Measurements from ENCODE around the gene RAD50. TPM values are rescaled to one million over a fixed set of nuclear protein-coding genes. Genes with fewer than 3 reads are reported as not detected.
"Not testable (repeated sequence)": the region's sequence is repeated elsewhere in the genome, so short reads cannot be mapped to it uniquely, and the experiment has no call there.

Gene RAD50
- polyA plus RNA-seq, 3 donors: 6.3 to 10.1 (median 8.5) TPM

DNA sequence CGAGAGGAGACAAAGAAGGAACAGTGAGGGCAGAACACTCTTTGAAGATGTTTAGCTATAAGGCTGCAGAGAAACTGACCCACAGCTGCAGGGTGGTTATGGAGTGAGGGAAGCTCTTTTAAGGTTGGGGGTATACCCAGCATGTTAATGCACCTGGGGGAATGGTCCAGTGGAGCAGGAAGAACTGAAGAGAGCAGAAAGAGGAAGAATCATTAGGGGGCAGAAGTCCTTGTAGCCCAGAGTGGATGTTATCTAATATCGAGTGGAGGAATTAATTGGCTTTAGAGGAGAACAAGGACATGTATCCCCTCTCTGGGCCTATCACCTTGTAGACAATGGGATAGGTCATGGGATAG is 124.7 kb downstream of the RAD50 start:
- no peak overlapping the region for H3K27ac ChIP-seq (ENCODE audit: low read depth, low read length)
- WGBS, 3 donors: 86 to 92% (median 91%) methylated on average over 2 of the region's 2 CpGs

- 77 to 98% (median 93%) methylated on average over 4 of the region's 4 CpGs for WGBS, 3 donors
- no peak overlapping the region for H3K27ac ChIP-seq (ENCODE audit: low read depth, low read length)
These were observed 125.2 kb downstream of the RAD50 start for GRCh38 chr5:132681983-132682382.

- WGBS, 3 donors: 83 to 86% (median 85%) methylated on average over 6 of the region's 6 CpGs
These were observed 127.7 kb downstream of the RAD50 start for GRCh38 chr5:132684491-132684890.

DNA sequence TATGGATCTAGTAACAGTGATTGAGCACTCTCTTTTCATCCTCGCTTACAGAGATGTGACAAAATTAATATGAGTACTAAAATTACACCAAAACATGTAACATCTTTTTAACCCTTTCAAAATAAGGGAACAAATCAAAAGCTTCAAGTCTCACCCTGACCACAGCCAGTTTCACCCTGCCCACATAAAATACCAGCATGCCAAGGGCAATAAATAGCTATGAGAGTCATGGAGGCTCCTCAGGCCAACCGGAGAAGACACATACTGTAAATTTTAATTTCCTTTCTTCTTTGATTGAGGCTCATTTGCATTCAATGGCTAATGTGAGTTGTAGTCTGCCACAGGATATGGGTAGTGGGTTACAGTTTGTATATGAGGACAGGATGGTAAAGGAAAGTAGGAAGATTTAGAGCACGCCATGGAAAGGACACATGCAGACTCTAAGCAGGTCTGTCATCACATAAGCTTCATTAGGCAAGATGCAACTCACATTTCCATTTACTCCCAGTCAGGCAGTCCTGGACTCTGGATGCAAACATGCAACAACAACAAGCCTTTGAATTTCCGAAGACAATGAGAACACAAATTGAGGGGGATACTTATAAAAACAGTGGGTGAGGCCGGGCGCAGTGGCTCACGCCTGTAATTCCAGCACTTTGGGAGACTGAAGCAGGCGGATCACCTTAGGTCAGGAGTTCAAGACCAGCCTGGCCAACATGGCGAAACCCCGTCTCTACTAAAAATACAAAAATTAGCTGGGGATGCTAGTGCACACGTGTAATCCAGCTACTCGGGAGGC is 128.3 kb downstream of the RAD50 start:
- WGBS, 3 donors: 91 to 94% (median 93%) methylated on average over 12 of the region's 12 CpGs
- H3K27ac ChIP-seq (ENCODE audit: low read depth, low read length): no peak overlapping the region

More at GRCh38 chr5:132684491-132684890, 127.7 kb downstream of the RAD50 start:
- H3K27ac ChIP-seq (ENCODE audit: low read depth, low read length): no peak overlapping the region

- WGBS, 3 donors: 96 to 100% (median 98%) methylated on average over 3 of the region's 3 CpGs
- no peak overlapping the region for H3K27ac ChIP-seq (ENCODE audit: low read depth, low read length)
These were observed 129.4 kb downstream of the RAD50 start for GRCh38 chr5:132686193-132686592.

DNA sequence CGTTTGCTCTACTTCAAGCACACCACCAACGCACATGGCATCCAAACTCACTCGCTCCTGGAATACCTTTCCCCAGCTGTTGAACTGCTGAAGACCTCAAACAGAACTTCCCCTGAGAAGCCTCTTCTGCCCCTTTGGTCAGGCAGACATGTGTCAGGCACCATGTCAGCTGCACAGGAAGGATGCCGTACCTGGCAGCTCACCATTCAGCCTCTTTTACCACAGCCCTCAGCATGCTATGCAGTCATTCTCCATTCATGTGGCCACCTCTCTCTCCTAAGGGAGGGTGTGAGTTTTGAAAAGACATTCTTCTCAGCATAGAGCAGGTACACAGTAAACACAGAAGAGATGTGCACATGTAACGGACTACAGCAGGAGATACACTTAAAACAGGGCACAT is 131.2 kb downstream of the RAD50 start:
- no peak overlapping the region for H3K27ac ChIP-seq (ENCODE audit: low read depth, low read length)
- 84 to 87% (median 84%) methylated on average over 5 of the region's 5 CpGs for whole genome bisulfite sequencing, 3 donors

DNA sequence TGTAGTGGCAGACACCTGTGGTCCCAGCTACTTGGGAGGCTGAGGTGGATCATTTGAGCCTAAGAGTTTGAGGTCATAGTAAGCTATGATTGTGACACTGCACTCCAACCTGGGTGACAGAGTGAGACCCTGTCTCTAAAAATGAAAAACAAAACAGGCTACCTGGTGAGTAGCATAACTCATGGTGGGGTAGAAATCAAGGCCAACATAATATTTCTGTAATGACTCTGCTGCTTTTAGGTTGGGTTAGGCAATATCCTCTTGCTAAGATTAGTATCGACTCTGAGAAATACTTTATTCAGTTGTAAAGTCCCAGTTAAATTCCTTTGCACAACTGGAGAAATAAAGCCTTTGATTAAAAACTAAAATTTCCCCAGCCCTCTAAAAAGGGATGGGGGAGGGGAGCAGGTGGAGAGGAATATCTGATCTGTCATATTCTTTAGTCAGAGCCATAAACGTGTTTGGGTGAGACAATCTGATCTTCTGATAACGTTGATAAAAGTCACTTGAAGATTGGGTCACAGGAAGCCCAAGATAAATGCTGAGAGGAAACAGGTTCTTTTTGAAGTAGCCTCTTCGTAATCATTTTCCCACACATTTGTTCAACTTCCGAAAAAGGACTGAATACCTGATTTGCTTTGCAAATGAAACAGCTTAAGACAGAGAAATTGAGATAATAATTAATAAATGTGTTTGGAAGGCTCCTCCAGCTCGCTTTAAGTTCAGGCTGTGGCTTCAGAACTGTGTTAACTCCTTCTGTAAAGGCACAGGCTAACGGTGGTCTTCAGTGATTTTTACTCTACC is 132.0 kb downstream of the RAD50 start:
- H3K27ac ChIP-seq (ENCODE audit: low read depth, low read length): no peak overlapping the region
- WGBS, 3 donors: 38 to 63% (median 48%) methylated on average over 7 of the region's 7 CpGs

DNA sequence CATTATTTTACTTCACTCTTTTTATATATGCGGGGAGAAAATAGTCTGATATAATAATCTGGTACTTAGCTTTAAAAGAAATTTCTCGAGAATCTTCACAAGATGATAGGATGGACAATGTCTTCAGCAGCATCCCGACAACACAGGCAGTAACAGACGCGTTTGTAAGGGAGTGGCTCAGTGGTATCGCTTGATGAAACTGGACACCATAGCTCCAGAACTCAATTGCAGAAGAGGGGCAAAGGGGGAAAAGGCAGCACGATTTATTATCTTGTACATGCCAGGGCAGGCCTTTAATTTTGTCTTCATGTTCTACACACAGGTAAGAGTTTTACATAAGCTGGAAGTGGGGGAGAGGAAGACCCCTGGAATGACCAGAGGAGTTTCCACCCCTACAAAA is 132.7 kb downstream of the RAD50 start:
- H3K27ac ChIP-seq (ENCODE audit: low read depth, low read length): no peak overlapping the region
- 81 to 89% (median 87%) methylated on average over 7 of the region's 7 CpGs for WGBS, 3 donors

DNA sequence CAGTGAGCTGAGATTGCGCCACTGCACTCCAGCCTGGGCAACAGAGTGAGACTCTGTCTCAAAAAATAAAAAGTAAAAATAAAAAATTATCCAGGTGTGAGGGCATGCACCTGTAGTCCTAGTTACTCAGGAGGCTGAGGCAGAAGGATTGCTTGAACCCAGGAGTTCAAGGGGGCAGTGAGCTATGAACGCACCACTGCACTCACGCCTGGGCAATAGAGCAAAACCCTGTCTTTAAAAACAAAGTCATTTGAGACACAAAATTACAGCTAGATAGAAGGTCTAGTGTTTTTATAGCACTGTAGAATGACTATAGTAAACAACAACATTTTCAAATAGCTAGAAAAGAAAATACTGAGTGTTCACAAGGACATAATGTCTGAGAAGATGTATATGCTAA is 133.4 kb downstream of the RAD50 start:
- no peak overlapping the region for H3K27ac ChIP-seq (ENCODE audit: low read depth, low read length)
- WGBS, 3 donors: 95 to 99% (median 99%) methylated on average over 3 of the region's 3 CpGs

DNA sequence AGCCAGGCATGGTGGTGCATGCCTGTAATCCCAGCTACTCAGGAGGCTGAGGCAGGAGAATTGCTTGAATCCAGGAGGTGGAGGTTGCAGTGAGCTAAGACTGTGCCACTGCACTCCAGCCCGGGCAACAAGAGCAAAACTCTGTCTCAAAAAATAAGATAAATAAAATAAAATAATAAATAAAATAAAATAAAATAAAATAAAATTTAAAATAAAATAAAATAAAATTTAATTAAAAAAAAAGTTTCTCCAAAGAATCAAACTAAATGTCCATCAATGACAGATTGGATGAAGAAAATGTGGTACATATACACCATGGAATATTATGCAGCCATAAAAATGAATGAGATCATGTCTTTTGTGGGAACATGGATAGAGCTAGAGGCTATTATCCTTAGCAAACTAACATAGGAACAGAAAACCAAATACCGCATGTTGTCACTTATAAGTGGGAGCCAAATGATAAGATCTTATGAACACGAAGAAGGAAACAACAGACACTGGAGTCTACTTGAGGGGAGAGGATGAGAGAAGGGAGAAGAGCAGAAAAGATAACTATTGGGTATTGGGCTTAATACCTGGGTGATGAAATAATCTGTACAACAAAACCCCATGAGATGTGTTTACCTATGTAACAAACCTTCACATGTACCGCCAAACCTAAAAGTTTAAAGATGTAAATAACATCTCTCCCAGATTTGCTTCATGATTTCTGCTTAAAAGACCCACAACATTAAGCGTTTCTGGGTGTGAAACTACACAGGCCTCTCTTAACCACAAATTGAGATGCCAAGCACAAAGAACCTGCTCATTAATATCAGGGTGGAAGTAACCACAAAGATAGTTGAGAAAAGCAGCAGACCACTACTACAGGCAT is 135.2 kb downstream of the RAD50 start:
- WGBS, 3 donors: 73 to 95% (median 75%) methylated on average over 5 of the region's 5 CpGs
- H3K27ac ChIP-seq (ENCODE audit: low read depth, low read length): not testable (repeated sequence)

- H3K27ac ChIP-seq (ENCODE audit: low read depth, low read length): no peak overlapping the region
These were observed 135.8 kb downstream of the RAD50 start for GRCh38 chr5:132692632-132692967.

Other genes with a start within 250 kb of the RAD50 start
- gene SLC22A5, start 187.3 kb upstream of the RAD50 start, polyA plus RNA-seq: 1 to 10 TPM; 3.0 to 6.6 (median 5.1) TPM
- gene IRF1, start 66.2 kb upstream of the RAD50 start, polyA plus RNA-seq: 10 to 100 TPM in 2 of 3 donors, 1 to 10 TPM in 1; 9.1 to 90.5 (median 58.0) TPM
- gene IL5, start 13.5 kb upstream of the RAD50 start, polyA plus RNA-seq: under 1 TPM in 1 of 3 donors, not detected in 2; 0.09 TPM
- gene IL13, start 101.2 kb downstream of the RAD50 start, polyA plus RNA-seq: 1 to 10 TPM in 2 of 3 donors, not detected in 1; 1.2 to 1.3 TPM
- not detected for gene IL4, start 117.0 kb downstream of the RAD50 start, polyA plus RNA-seq
- 1 to 10 TPM; 1.3 to 4.9 (median 1.9) TPM for gene KIF3A, start 180.6 kb downstream of the RAD50 start, polyA plus RNA-seq
- gene CCNI2, start 190.4 kb downstream of the RAD50 start, polyA plus RNA-seq: 1 to 10 TPM in 1 of 3 donors, under 1 TPM in 1, not detected in 1; 0.22 to 1.2 TPM
- gene SEPTIN8, start 220.3 kb downstream of the RAD50 start, polyA plus RNA-seq: 10 to 100 TPM; 11.2 to 34.1 (median 15.4) TPM